ENCODE results near the gene SHLD1.
A peak's percentile ranks its signal among the peaks of the same experiment; 100 is the strongest.

SHLD1 gene

GRCh38 chr20:5870568-5870981 is 120.4 kb downstream of the SHLD1 start:
- Histone ChIP-seq H3K27ac (ENCODE audit: insufficient read depth in 1 of 2, low read depth in 1 of 2, low read length in 2 of 2, poor library complexity in 1 of 2, severe bottlenecking in 2 of 2) (no peak overlapping the region), H3K9me3 (ENCODE audit: control extremely low read depth in 1 of 5, control insufficient read depth in 4 of 5, insufficient read depth in 2 of 5, low read depth in 1 of 5, low read length in 4 of 5) (no peaks in the 10 kb centered on the region), H3K4me1 (ENCODE audit: control extremely low read depth in 1 of 4, control insufficient read depth in 4 of 4, insufficient read depth in 4 of 4, low read length in 3 of 4) (peaks cover 0 to 6% (median under 1%) of the 10 kb centered on the region in 4 experiments), H3K4me3 (ENCODE audit: control insufficient read depth in 1 of 7, extremely low read depth in 1 of 7, insufficient read depth in 4 of 7, low read depth in 2 of 7, low read length in 6 of 7) (no peak overlapping the region), H3K36me3 (ENCODE audit: control insufficient read depth in 4 of 4, insufficient read depth in 4 of 4, low read length in 3 of 4) (no peaks in the 10 kb centered on the region), H3K27me3 (replicated peaks in 2 of 5; ENCODE audit: control insufficient read depth in 4 of 5, insufficient read depth in 5 of 5, low read length in 4 of 5) (no peaks in the 10 kb centered on the region)
- 94% methylated on average over 4 of the region's 4 CpGs for WGBS (ENCODE audit: insufficient coverage)
- ChIA-PET POLR2A (no interaction called here), CTCF (no interaction called here)
- no peak for DNase-seq

- H3K9me3 ChIP-seq (ENCODE audit: control extremely low read depth in 1 of 5, control insufficient read depth in 4 of 5, insufficient read depth in 2 of 5, low read depth in 1 of 5, low read length in 4 of 5) = peaks cover 0 to 3% (median 0%) of the 10 kb centered on the region in 5 experiments
- no peak for DNase-seq
- no peaks in the 10 kb centered on the region for H3K36me3 ChIP-seq (ENCODE audit: control insufficient read depth in 4 of 4, insufficient read depth in 4 of 4, low read length in 3 of 4)
- H3K4me3 ChIP-seq (ENCODE audit: control insufficient read depth in 1 of 7, extremely low read depth in 1 of 7, insufficient read depth in 4 of 7, low read depth in 2 of 7, low read length in 6 of 7) = no peak overlapping the region
- WGBS (ENCODE audit: insufficient coverage) = 76% methylated on average over 3 of the region's 6 CpGs
- H3K27me3 ChIP-seq (replicated peaks in 2 of 5; ENCODE audit: control insufficient read depth in 4 of 5, insufficient read depth in 5 of 5, low read length in 4 of 5) = no peaks in the 10 kb centered on the region
- no peak overlapping the region for H3K27ac ChIP-seq (ENCODE audit: insufficient read depth in 1 of 2, low read depth in 1 of 2, low read length in 2 of 2, poor library complexity in 1 of 2, severe bottlenecking in 2 of 2)
- peaks cover 0 to 6% (median 0%) of the 10 kb centered on the region in 4 experiments for H3K4me1 ChIP-seq (ENCODE audit: control extremely low read depth in 1 of 4, control insufficient read depth in 4 of 4, insufficient read depth in 4 of 4, low read length in 3 of 4)
- ChIA-PET POLR2A (no interaction called here), CTCF (no interaction called here)
Measured at GRCh38 chr20:5871459-5872410, 121.5 kb downstream of the SHLD1 start.

- POLR2A ChIA-PET = no interaction called here
- Histone ChIP-seq H3K9me3 (ENCODE audit: control extremely low read depth in 1 of 5, control insufficient read depth in 4 of 5, insufficient read depth in 2 of 5, low read depth in 1 of 5, low read length in 4 of 5) (peaks cover 0 to 3% (median 0%) of the 10 kb centered on the region in 5 experiments), H3K4me1 (ENCODE audit: control extremely low read depth in 1 of 4, control insufficient read depth in 4 of 4, insufficient read depth in 4 of 4, low read length in 3 of 4) (peaks cover 0 to 6% (median 3%) of the 10 kb centered on the region in 4 experiments), H3K27me3 (replicated peaks in 2 of 5; ENCODE audit: control insufficient read depth in 4 of 5, insufficient read depth in 5 of 5, low read length in 4 of 5) (no peaks in the 10 kb centered on the region), H3K36me3 (ENCODE audit: control insufficient read depth in 4 of 4, insufficient read depth in 4 of 4, low read length in 3 of 4) (no peaks in the 10 kb centered on the region), H3K27ac (ENCODE audit: insufficient read depth in 1 of 2, low read depth in 1 of 2, low read length in 2 of 2, poor library complexity in 1 of 2, severe bottlenecking in 2 of 2) (no peak overlapping the region), H3K4me3 (ENCODE audit: control insufficient read depth in 1 of 7, extremely low read depth in 1 of 7, insufficient read depth in 4 of 7, low read depth in 2 of 7, low read length in 6 of 7) (no peak overlapping the region)
- no CpG with 5 or more reads among the region's 4 CpGs for WGBS (ENCODE audit: insufficient coverage)
- CTCF ChIA-PET = no interaction called here
- DNase-seq = no peak
Measured at GRCh38 chr20:5877128-5877527, 126.9 kb downstream of the SHLD1 start.

- peaks cover 0 to 7% (median 2%) of the 10 kb centered on the region in 4 experiments for H3K4me1 ChIP-seq (ENCODE audit: control extremely low read depth in 1 of 4, control insufficient read depth in 4 of 4, insufficient read depth in 4 of 4, low read length in 3 of 4)
- no peak overlapping the region for H3K27ac ChIP-seq (ENCODE audit: insufficient read depth in 1 of 2, low read depth in 1 of 2, low read length in 2 of 2, poor library complexity in 1 of 2, severe bottlenecking in 2 of 2)
- ChIA-PET POLR2A (no interaction called here), CTCF (no interaction called here)
- no peak overlapping the region for H3K4me3 ChIP-seq (ENCODE audit: control insufficient read depth in 1 of 7, extremely low read depth in 1 of 7, insufficient read depth in 4 of 7, low read depth in 2 of 7, low read length in 6 of 7)
- no peaks in the 10 kb centered on the region for H3K36me3 ChIP-seq (ENCODE audit: control insufficient read depth in 4 of 4, insufficient read depth in 4 of 4, low read length in 3 of 4)
- H3K27me3 ChIP-seq (replicated peaks in 2 of 5; ENCODE audit: control insufficient read depth in 4 of 5, insufficient read depth in 5 of 5, low read length in 4 of 5) = no peaks in the 10 kb centered on the region
- H3K9me3 ChIP-seq (ENCODE audit: control extremely low read depth in 1 of 5, control insufficient read depth in 4 of 5, insufficient read depth in 2 of 5, low read depth in 1 of 5, low read length in 4 of 5) = peaks cover 0 to 3% (median 0%) of the 10 kb centered on the region in 5 experiments
- DNase-seq = no peak
- WGBS (ENCODE audit: insufficient coverage) = 100% methylated on average over 1 of the region's 3 CpGs
Measured at GRCh38 chr20:5880326-5880725, 130.1 kb downstream of the SHLD1 start.

- peaks cover 0 to 7% (median 2%) of the 10 kb centered on the region in 4 experiments for H3K4me1 ChIP-seq (ENCODE audit: control extremely low read depth in 1 of 4, control insufficient read depth in 4 of 4, insufficient read depth in 4 of 4, low read length in 3 of 4)
- CTCF ChIA-PET = interaction anchor here (1.1 kb wide), 1 partner anchor 9 kb away, joined by 4 read pairs; no protein-coding TSS in a partner anchor
- H3K36me3 ChIP-seq (ENCODE audit: control insufficient read depth in 4 of 4, insufficient read depth in 4 of 4, low read length in 3 of 4) = no peaks in the 10 kb centered on the region
- H3K9me3 ChIP-seq (ENCODE audit: control extremely low read depth in 1 of 5, control insufficient read depth in 4 of 5, insufficient read depth in 2 of 5, low read depth in 1 of 5, low read length in 4 of 5) = no peaks in the 10 kb centered on the region
- POLR2A ChIA-PET = no interaction called here
- WGBS (ENCODE audit: insufficient coverage) = 96% methylated on average over 4 of the region's 5 CpGs
- no peak for DNase-seq
- H3K27me3 ChIP-seq (replicated peaks in 2 of 5; ENCODE audit: control insufficient read depth in 4 of 5, insufficient read depth in 5 of 5, low read length in 4 of 5) = no peaks in the 10 kb centered on the region
- peak overlapping the region in 1 of 7 experiments; percentile 34 for H3K4me3 ChIP-seq (ENCODE audit: control insufficient read depth in 1 of 7, extremely low read depth in 1 of 7, insufficient read depth in 4 of 7, low read depth in 2 of 7, low read length in 6 of 7)
- no peak overlapping the region for H3K27ac ChIP-seq (ENCODE audit: insufficient read depth in 1 of 2, low read depth in 1 of 2, low read length in 2 of 2, poor library complexity in 1 of 2, severe bottlenecking in 2 of 2)
Measured at GRCh38 chr20:5881703-5882102, 131.5 kb downstream of the SHLD1 start.

- ChIA-PET CTCF (interaction anchor here (1.1 kb wide), 1 partner anchor 9 kb away, joined by 4 read pairs; no protein-coding TSS in a partner anchor), POLR2A (no interaction called here)
- H3K4me3 ChIP-seq (ENCODE audit: control insufficient read depth in 1 of 7, extremely low read depth in 1 of 7, insufficient read depth in 4 of 7, low read depth in 2 of 7, low read length in 6 of 7) = peak overlapping the region in 1 of 7 experiments; percentile 34
- no peaks in the 10 kb centered on the region for H3K27me3 ChIP-seq (replicated peaks in 2 of 5; ENCODE audit: control insufficient read depth in 4 of 5, insufficient read depth in 5 of 5, low read length in 4 of 5)
- H3K4me1 ChIP-seq (ENCODE audit: control extremely low read depth in 1 of 4, control insufficient read depth in 4 of 4, insufficient read depth in 4 of 4, low read length in 3 of 4) = peaks cover 0 to 7% (median 2%) of the 10 kb centered on the region in 4 experiments
- WGBS (ENCODE audit: insufficient coverage) = 84% methylated on average over 9 of the region's 9 CpGs
- no peaks in the 10 kb centered on the region for H3K9me3 ChIP-seq (ENCODE audit: control extremely low read depth in 1 of 5, control insufficient read depth in 4 of 5, insufficient read depth in 2 of 5, low read depth in 1 of 5, low read length in 4 of 5)
- H3K36me3 ChIP-seq (ENCODE audit: control insufficient read depth in 4 of 4, insufficient read depth in 4 of 4, low read length in 3 of 4) = no peaks in the 10 kb centered on the region
- DNase-seq = no peak
- H3K27ac ChIP-seq (ENCODE audit: insufficient read depth in 1 of 2, low read depth in 1 of 2, low read length in 2 of 2, poor library complexity in 1 of 2, severe bottlenecking in 2 of 2) = no peak overlapping the region
Measured at GRCh38 chr20:5882166-5882565, 132.0 kb downstream of the SHLD1 start.
